ENCODE measurements around the gene LRCH1.
A peak's percentile ranks its signal among the peaks of the same experiment; 100 is the strongest.
"Not testable (repeated sequence)": the region's sequence is repeated elsewhere in the genome, so short reads cannot be mapped to it uniquely, and the experiment has no call there.

Gene LRCH1

GRCh38 chr13:46761174-46761573 lies 208.2 kb downstream of the LRCH1 start:
- no peak for DNase-seq

- no peak for DNase-seq
Observed at GRCh38 chr13:46761866-46762265, 208.9 kb downstream of the LRCH1 start.

- not testable (repeated sequence) for DNase-seq
Observed at GRCh38 chr13:46769925-46770324, 217.0 kb downstream of the LRCH1 start.

GRCh38 chr13:46771693-46772092 lies 218.7 kb downstream of the LRCH1 start:
- no peak for DNase-seq

- DNase-seq, result no peak
Observed at GRCh38 chr13:46773541-46773940, 220.6 kb downstream of the LRCH1 start.

- DNase-seq, result no peak
Observed at GRCh38 chr13:46775385-46776107, 222.6 kb downstream of the LRCH1 start.

- DNase-seq, result no peak
Observed at GRCh38 chr13:46778095-46778494, 225.1 kb downstream of the LRCH1 start.

DNA sequence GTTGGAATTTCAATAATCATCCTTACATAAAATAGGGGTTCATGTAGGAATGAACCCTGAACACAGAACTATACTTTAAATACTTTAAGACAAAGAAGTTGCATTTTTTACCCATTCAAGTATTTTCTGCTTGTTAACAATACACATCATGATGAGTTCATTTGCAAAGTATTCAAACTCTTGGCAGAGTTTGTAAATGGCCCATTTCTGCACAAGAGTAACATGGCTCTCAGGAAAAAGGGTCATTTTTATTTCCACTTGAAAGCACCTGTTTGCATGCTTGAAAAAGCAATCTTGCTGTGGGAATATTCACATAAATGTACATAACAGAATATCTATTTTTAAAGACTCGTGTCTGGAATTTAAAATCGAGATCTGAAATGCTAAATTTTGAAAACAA lies 225.9 kb downstream of the LRCH1 start:
- no peak for DNase-seq

GRCh38 chr13:46782066-46782465 lies 229.1 kb downstream of the LRCH1 start:
- DNase-seq, result no peak

DNA sequence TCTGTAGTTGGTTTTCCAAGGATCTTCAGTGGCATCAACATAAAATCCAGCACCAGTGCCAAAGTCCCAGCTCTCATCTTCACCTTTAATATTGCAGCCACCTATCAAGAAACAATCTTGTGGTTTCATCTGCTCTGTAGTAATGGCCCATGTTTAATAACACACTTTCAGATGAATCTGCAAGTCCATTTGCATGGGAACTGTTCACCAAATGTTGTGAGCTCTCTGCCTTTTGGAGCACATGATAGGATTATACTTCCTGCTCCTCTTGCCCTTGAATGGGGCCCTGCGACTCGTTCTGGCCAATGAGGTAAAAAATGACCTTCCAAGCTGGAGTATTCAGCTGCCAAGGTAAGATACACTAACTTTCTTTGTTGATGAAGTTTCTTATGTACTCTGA lies 229.7 kb downstream of the LRCH1 start:
- no peak for DNase-seq

- no peak for DNase-seq
Observed at GRCh38 chr13:46783504-46783903, 230.5 kb downstream of the LRCH1 start.

DNA sequence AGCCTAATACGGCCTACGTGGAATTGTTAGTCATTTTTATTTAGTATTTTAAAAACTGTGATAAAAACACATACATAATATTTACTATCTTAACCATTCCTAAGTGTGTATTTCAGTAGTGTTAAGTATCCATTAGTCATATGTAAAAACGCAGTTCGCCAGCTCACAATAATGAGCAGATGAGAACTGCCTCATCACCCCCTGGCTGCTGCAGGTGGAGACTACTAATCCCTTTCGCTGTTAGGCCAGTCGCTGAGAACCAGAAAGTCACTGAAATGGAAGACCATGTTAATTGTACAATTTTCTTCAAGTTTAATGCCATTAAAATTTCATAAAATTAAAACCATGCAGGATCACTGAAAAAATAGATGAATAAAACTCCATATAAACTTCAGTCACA lies 242.4 kb downstream of the LRCH1 start:
- no peak for DNase-seq

GRCh38 chr13:46796129-46796514 lies 243.2 kb downstream of the LRCH1 start:
- no peak for DNase-seq

DNA sequence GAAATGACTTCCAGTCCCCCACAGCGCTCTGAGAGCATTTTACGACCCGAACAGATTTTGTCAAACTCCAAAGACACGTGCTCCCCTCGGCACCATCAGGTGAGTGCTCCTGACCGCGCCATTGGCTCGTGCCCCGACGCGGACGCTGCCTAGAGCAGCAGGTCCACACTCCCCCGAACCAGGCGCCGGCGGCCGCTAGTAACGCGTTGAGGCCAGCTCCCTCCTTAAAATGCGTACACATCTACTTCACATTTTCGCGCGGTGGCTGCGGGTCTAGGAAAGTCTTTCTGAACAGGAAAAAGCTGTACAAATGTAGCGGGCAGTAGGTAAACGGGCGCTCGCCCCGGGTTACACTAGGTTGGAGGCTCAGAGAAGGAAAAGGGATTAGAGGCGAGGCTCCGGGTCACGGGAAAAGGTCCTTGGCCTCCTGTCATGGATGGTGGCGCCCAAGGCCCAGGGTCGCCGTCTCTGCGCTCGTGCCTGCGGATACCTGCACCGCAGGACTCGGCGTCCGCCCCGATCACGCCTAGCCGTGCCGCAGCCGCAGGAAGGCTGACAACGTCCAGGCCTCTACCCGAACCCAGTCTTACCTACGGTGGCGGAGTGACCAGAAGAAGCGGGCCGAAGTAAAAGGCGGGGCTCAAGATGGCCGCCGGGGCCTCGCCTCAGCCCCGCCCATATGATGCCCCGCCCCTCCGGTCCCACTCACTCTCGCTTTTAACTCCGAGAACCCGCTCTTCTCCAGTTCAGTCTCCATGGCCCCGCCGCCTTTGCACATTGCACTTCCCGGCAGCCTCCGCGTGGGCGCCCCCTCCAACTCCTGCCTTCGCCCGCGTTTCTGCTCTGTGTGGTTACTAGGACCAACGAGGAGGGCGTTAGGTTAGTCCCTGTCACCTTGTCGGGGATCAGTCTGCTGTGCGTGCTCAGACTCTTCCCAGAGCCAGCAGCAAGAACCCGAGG lies 243.8 kb downstream of the LRCH1 start, which contains the start of gene ESD:
TSS of gene ESD (minus strand) at position 647 of the 960 bp plus-strand sequence. CDS start 5,748 bp downstream, outside the sequence.
- peak; percentile 55 for DNase-seq

GRCh38 chr13:46797501-46798237 lies 244.7 kb downstream of the LRCH1 start:
- DNase-seq, result no peak

DNA sequence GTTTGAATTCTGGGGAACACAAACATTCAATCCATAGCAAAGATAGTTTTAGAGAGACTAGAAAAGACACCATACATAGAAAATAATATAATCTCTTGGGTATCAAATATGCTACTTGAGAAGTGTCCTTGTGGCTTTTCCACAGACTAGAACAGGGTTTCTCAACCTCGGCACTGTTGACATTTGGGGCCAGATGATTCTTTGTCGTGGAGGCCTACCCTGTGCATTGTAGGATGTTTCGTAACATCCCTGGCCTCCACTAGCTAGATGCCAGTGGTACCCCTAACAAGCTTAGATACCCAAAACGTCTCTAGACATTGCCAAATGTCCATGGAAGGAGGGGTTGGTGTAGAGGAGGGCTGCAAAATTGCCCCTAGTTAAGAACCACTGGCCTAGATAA lies 246.2 kb downstream of the LRCH1 start:
- no peak for DNase-seq

- no peak for DNase-seq
Observed at GRCh38 chr13:46801858-46802257, 248.9 kb downstream of the LRCH1 start.

All from activated gamma-delta T cell (primary cell).